ENCODE measurements around the gene RIMBP2. TPM values are rescaled to one million over a fixed set of nuclear protein-coding genes. Genes with fewer than 3 reads are reported as not detected.

The RIMBP2 gene
- polyA plus RNA-seq, 1 of the 3 experiments (the other 2 are of a cell fraction): 0.90 TPM

DNA sequence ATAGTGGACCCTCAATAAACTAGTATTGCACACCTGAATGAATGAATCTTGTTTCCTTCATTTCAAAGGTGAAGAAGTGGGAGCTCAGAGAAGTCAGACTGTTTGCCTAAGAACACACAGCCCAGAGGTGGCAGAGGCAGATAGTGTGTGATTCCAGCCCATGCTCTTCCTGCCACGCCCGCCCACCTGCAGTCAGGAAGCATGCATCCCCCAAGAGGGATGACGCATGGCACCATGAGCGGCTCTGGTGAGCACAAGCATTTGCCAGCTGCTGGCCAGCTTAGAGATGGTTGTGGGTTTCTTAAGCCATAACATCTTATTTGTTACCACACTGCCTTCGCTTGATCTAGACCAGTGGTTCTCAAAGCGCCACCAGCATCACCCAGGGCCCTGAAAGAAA, 133.8 kb downstream of the RIMBP2 start:
- no peak overlapping the region for H3K9ac ChIP-seq
- WGBS (ENCODE audit: low lambda C conversion rate): 57% methylated on average over 6 of the region's 6 CpGs
- H3K79me2 ChIP-seq (ENCODE audit: insufficient read depth): no peaks in the 10 kb centered on the region
- no peaks in the 10 kb centered on the region for H3K9me3 ChIP-seq
- ChIA-PET CTCF (interaction anchor here (0.6 to 1.5 kb wide), 3 partner anchors 14 to 530 kb away, joined by 3 read pairs; no protein-coding TSS in a partner anchor), POLR2A (no interaction called here)
- no peak overlapping the region for H3K4me3 ChIP-seq (ENCODE audit: low read depth in 2 of 2, low read length in 1 of 2)
- H4K20me1 ChIP-seq (ENCODE audit: insufficient read depth): no peaks in the 10 kb centered on the region
- TF ChIP-seq FOXJ3 (CRISPR knock-in tag; IDR thresholded peaks at IDR 0.05): no peak
- TF ChIP-seq, protein P1, sequence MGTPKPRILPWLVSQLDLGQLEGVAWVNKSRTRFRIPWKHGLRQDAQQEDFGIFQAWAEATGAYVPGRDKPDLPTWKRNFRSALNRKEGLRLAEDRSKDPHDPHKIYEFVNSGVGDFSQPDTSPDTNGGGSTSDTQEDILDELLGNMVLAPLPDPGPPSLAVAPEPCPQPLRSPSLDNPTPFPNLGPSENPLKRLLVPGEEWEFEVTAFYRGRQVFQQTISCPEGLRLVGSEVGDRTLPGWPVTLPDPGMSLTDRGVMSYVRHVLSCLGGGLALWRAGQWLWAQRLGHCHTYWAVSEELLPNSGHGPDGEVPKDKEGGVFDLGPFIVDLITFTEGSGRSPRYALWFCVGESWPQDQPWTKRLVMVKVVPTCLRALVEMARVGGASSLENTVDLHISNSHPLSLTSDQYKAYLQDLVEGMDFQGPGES (IDR thresholded peaks at IDR 0.05; ENCODE audit: low read depth, low read length): no peak
- no peak for TF ChIP-seq YY1 (IDR thresholded peaks at IDR 0.05; ENCODE audit: low read depth)
- no peak overlapping the region for H2AFZ ChIP-seq (ENCODE audit: low read depth)
- H3K36me3 ChIP-seq (replicated peaks in 1 of 2; ENCODE audit: control insufficient read depth in 1 of 2, insufficient read depth in 2 of 2, low read length in 1 of 2): no peaks in the 10 kb centered on the region
- no peak overlapping the region for H3K27ac ChIP-seq (ENCODE audit: low read depth in 2 of 2, low read length in 1 of 2)
- H3K27me3 ChIP-seq (ENCODE audit: insufficient read depth): no peaks in the 10 kb centered on the region
- no peaks in the 10 kb centered on the region for H3F3A ChIP-seq (replicated peaks; ENCODE audit: insufficient read depth)
- no peaks in the 10 kb centered on the region for H3K9me2 ChIP-seq
- no peak overlapping the region for H3K4me2 ChIP-seq
- peaks cover 0 to 21% of the 10 kb centered on the region in 2 experiments; a peak in 1 of 4 replicates for H3K4me1 ChIP-seq (ENCODE audit: control insufficient read depth in 1 of 2, insufficient read depth in 2 of 2, low read depth in 1 of 2, low read length in 1 of 2)
- no peak for DNase-seq

DNA sequence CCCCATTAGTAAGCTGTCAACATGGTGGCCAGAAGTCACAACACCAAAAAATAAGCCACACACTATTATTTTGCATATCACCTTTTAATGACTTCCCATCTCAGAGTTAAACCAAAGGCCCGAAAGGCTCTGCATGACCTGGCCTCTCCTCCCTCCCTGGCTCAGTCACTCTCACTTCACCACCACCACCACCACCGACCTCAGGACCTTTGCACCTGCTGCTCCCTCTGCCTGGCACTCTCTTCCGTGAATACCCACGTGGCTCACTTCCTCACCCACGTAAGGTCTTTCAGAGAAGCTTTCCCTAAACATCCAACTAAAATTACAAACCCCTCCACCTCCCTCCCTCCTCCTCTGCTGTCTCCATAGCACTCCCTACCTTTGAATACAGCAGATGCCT, 134.3 kb downstream of the RIMBP2 start:
- H3K9me2 ChIP-seq: no peaks in the 10 kb centered on the region
- ChIA-PET CTCF (interaction anchor here (0.6 to 1.5 kb wide), 3 partner anchors 14 to 530 kb away, joined by 3 read pairs; no protein-coding TSS in a partner anchor), POLR2A (no interaction called here)
- 11% methylated on average over 5 of the region's 5 CpGs for WGBS (ENCODE audit: low lambda C conversion rate)
- H3K27ac ChIP-seq (ENCODE audit: low read depth in 2 of 2, low read length in 1 of 2): no peak overlapping the region; a peak in 1 of 4 replicates
- H3K27me3 ChIP-seq (ENCODE audit: insufficient read depth): no peaks in the 10 kb centered on the region
- no peak overlapping the region for H3K4me2 ChIP-seq
- H3K4me1 ChIP-seq (ENCODE audit: control insufficient read depth in 1 of 2, insufficient read depth in 2 of 2, low read depth in 1 of 2, low read length in 1 of 2): peaks cover 0 to 26% of the 10 kb centered on the region in 2 experiments; a peak in 2 of 4 replicates
- H3K9me3 ChIP-seq: no peaks in the 10 kb centered on the region
- H3K79me2 ChIP-seq (ENCODE audit: insufficient read depth): no peaks in the 10 kb centered on the region
- no peaks in the 10 kb centered on the region for H3K36me3 ChIP-seq (replicated peaks in 1 of 2; ENCODE audit: control insufficient read depth in 1 of 2, insufficient read depth in 2 of 2, low read length in 1 of 2)
- H3K9ac ChIP-seq: no peak overlapping the region
- H3F3A ChIP-seq (replicated peaks; ENCODE audit: insufficient read depth): no peaks in the 10 kb centered on the region
- no peak for DNase-seq
- TF ChIP-seq TCF12 (IDR thresholded peaks at IDR 0.05) (no peak), EP300 (IDR thresholded peaks at IDR 0.05; ENCODE audit: borderline replicate concordance in 1 of 2, low read depth in 1 of 2, low read length in 1 of 2) (no peak), YY1 (IDR thresholded peaks at IDR 0.05; ENCODE audit: low read depth) (no peak), FOXM1 (IDR thresholded peaks at IDR 0.05; ENCODE audit: low read depth) (no peak)
- H3K4me3 ChIP-seq (ENCODE audit: low read depth in 2 of 2, low read length in 1 of 2): no peak overlapping the region
- no peak overlapping the region for H2AFZ ChIP-seq (ENCODE audit: low read depth)
- no peaks in the 10 kb centered on the region for H4K20me1 ChIP-seq (ENCODE audit: insufficient read depth)

DNA sequence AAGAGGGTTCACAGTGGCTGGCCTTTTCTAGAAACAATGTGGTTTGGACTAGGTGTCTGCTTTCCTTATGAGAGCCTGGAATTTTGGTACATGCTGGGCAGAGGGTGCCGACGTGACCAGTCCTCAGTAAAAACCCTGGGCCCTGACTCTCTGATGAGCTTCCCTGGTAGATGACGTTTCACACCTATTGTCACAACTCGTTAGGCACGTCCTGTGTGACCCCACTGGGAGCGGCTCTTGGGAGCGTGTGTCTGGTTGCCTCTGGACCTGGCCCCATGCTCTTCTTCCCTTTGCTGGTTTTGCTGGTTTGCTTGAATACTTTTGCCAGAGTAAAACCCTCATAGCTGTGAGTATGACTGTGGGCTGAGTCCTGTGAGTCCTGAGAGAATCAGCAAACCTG, 136.9 kb downstream of the RIMBP2 start:
- no peaks in the 10 kb centered on the region for H3K27me3 ChIP-seq (ENCODE audit: insufficient read depth)
- H2AFZ ChIP-seq (ENCODE audit: low read depth): no peak overlapping the region
- H4K20me1 ChIP-seq (ENCODE audit: insufficient read depth): no peaks in the 10 kb centered on the region
- no peak overlapping the region for H3K9ac ChIP-seq
- H3K9me2 ChIP-seq: no peaks in the 10 kb centered on the region
- DNase-seq: no peak
- H3K79me2 ChIP-seq (ENCODE audit: insufficient read depth): no peaks in the 10 kb centered on the region
- H3K4me1 ChIP-seq (ENCODE audit: control insufficient read depth in 1 of 2, insufficient read depth in 2 of 2, low read depth in 1 of 2, low read length in 1 of 2): peaks cover 0 to 49% of the 10 kb centered on the region in 2 experiments; a peak in 2 of 4 replicates
- peak overlapping the region in 1 of 2 experiments; percentile 94; a peak in 2 of 4 replicates for H3K27ac ChIP-seq (ENCODE audit: low read depth in 2 of 2, low read length in 1 of 2)
- H3K36me3 ChIP-seq (replicated peaks in 1 of 2; ENCODE audit: control insufficient read depth in 1 of 2, insufficient read depth in 2 of 2, low read length in 1 of 2): no peaks in the 10 kb centered on the region
- ChIA-PET POLR2A (no interaction called here), CTCF (interaction anchor here (1.0 kb wide), 2 partner anchors 9 to 537 kb away, joined by 3 to 4 read pairs; no protein-coding TSS in a partner anchor)
- WGBS (ENCODE audit: low lambda C conversion rate): 60% methylated on average over 7 of the region's 7 CpGs
- no peak overlapping the region for H3K4me2 ChIP-seq
- no peaks in the 10 kb centered on the region for H3K9me3 ChIP-seq
- no peaks in the 10 kb centered on the region for H3F3A ChIP-seq (replicated peaks; ENCODE audit: insufficient read depth)
- no peak overlapping the region for H3K4me3 ChIP-seq (ENCODE audit: low read depth in 2 of 2, low read length in 1 of 2)
- no peak for TF ChIP-seq MXI1 (IDR thresholded peaks at IDR 0.05; ENCODE audit: low read depth, low read length)
- TF ChIP-seq EZH2phosphoT487 (IDR thresholded peaks at IDR 0.05; ENCODE audit: borderline replicate concordance, low read depth): no peak
- TF ChIP-seq RFX5 (IDR thresholded peaks at IDR 0.05; ENCODE audit: low read length): no peak
- TF ChIP-seq FOSL2 (IDR thresholded peaks at IDR 0.05; ENCODE audit: borderline replicate concordance, low read depth): no peak
- TF ChIP-seq SMC3 (IDR thresholded peaks at IDR 0.05; ENCODE audit: low read depth, low read length): no peak
- TF ChIP-seq, protein P2, sequence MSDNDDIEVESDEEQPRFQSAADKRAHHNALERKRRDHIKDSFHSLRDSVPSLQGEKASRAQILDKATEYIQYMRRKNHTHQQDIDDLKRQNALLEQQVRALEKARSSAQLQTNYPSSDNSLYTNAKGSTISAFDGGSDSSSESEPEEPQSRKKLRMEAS (IDR thresholded peaks at IDR 0.05; ENCODE audit: low read depth): no peak
- TF ChIP-seq SIN3A (IDR thresholded peaks at IDR 0.05; ENCODE audit: borderline replicate concordance, low read depth, low read length): no peak
- TF ChIP-seq NRF1 (IDR thresholded peaks at IDR 0.05; ENCODE audit: low read depth, low read length): no peak
- TF ChIP-seq, protein P3, sequence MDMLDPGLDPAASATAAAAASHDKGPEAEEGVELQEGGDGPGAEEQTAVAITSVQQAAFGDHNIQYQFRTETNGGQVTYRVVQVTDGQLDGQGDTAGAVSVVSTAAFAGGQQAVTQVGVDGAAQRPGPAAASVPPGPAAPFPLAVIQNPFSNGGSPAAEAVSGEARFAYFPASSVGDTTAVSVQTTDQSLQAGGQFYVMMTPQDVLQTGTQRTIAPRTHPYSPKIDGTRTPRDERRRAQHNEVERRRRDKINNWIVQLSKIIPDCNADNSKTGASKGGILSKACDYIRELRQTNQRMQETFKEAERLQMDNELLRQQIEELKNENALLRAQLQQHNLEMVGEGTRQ (IDR thresholded peaks at IDR 0.05; ENCODE audit: borderline replicate concordance, low read depth, low read length): no peak
- TF ChIP-seq, protein P4, sequence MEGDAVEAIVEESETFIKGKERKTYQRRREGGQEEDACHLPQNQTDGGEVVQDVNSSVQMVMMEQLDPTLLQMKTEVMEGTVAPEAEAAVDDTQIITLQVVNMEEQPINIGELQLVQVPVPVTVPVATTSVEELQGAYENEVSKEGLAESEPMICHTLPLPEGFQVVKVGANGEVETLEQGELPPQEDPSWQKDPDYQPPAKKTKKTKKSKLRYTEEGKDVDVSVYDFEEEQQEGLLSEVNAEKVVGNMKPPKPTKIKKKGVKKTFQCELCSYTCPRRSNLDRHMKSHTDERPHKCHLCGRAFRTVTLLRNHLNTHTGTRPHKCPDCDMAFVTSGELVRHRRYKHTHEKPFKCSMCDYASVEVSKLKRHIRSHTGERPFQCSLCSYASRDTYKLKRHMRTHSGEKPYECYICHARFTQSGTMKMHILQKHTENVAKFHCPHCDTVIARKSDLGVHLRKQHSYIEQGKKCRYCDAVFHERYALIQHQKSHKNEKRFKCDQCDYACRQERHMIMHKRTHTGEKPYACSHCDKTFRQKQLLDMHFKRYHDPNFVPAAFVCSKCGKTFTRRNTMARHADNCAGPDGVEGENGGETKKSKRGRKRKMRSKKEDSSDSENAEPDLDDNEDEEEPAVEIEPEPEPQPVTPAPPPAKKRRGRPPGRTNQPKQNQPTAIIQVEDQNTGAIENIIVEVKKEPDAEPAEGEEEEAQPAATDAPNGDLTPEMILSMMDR (IDR thresholded peaks at IDR 0.05): no peak
- TF ChIP-seq, protein P5, sequence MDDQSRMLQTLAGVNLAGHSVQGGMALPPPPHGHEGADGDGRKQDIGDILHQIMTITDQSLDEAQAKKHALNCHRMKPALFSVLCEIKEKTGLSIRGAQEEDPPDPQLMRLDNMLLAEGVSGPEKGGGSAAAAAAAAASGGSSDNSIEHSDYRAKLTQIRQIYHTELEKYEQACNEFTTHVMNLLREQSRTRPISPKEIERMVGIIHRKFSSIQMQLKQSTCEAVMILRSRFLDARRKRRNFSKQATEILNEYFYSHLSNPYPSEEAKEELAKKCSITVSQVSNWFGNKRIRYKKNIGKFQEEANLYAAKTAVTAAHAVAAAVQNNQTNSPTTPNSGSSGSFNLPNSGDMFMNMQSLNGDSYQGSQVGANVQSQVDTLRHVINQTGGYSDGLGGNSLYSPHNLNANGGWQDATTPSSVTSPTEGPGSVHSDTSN (IDR thresholded peaks at IDR 0.05): no peak
- TF ChIP-seq RAD21 (IDR thresholded peaks at IDR 0.05; ENCODE audit: low read length): no peak

Measured in SK-N-SH (cell line).